ENCODE measurements around the gene LSM10. TPM values are rescaled to one million over a fixed set of nuclear protein-coding genes. Genes with fewer than 3 reads are reported as not detected.

The LSM10 gene
- total and polyA plus RNA-seq, 9 donors = 20.0 to 49.3 (median 37.8) TPM

- no peaks in the 10 kb centered on the region for H3K27me3 ChIP-seq
- H3K4me1 ChIP-seq (ENCODE audit: insufficient read depth) = no peaks in the 10 kb centered on the region
- no peak for TF ChIP-seq POLR2A (IDR thresholded peaks at IDR 0.05)
- TF ChIP-seq CTCF (IDR thresholded peaks at IDR 0.05) = no peak
- TF ChIP-seq EP300 (IDR thresholded peaks at IDR 0.05) = no peak
- 46 to 52% (median 52%) methylated on average over 11 of the region's 11 CpGs for WGBS, 3 donors
- intact Hi-C loops (cut with DNase I) = loop anchor here in 3 of 4 donors (10.0 kb wide), 2 partner anchors 67 to 317 kb away; no protein-coding TSS in a partner anchor
- no peaks in the 10 kb centered on the region for H3K36me3 ChIP-seq
- no peaks in the 10 kb centered on the region for H3K9me3 ChIP-seq
- H3K27ac ChIP-seq = no peak overlapping the region
- DNase-seq = no peak
- H3K4me3 ChIP-seq = no peak overlapping the region
Observed at GRCh38 chr1:36411674-36412648, 14.3 kb upstream of the LSM10 start.

GRCh38 chr1:36408479-36408878 lies 10.8 kb upstream of the LSM10 start:
- no peaks in the 10 kb centered on the region for H3K4me1 ChIP-seq (ENCODE audit: insufficient read depth)
- 38 to 65% (median 64%) methylated on average over 2 of the region's 2 CpGs for WGBS, 3 donors
- no peak for DNase-seq
- no peak overlapping the region for H3K27ac ChIP-seq
- no peak for TF ChIP-seq CTCF (IDR thresholded peaks at IDR 0.05)
- no peak for TF ChIP-seq EP300 (IDR thresholded peaks at IDR 0.05)
- no peak for TF ChIP-seq POLR2A (IDR thresholded peaks at IDR 0.05)
- no peaks in the 10 kb centered on the region for H3K27me3 ChIP-seq
- no peak overlapping the region for H3K4me3 ChIP-seq
- H3K9me3 ChIP-seq = no peaks in the 10 kb centered on the region
- H3K36me3 ChIP-seq = no peaks in the 10 kb centered on the region
- intact Hi-C loops (cut with DNase I) = no loop called here

- H3K36me3 ChIP-seq = no peaks in the 10 kb centered on the region
- H3K27ac ChIP-seq = no peak overlapping the region
- no peak for TF ChIP-seq CTCF (IDR thresholded peaks at IDR 0.05)
- no peak for TF ChIP-seq POLR2A (IDR thresholded peaks at IDR 0.05)
- no peak for TF ChIP-seq EP300 (IDR thresholded peaks at IDR 0.05)
- H3K9me3 ChIP-seq = no peaks in the 10 kb centered on the region
- DNase-seq = no peak
- no peaks in the 10 kb centered on the region for H3K27me3 ChIP-seq
- no peak overlapping the region for H3K4me3 ChIP-seq
- intact Hi-C loops (cut with DNase I) = no loop called here
- H3K4me1 ChIP-seq (ENCODE audit: insufficient read depth) = no peaks in the 10 kb centered on the region
- WGBS, 3 donors = 76 to 100% (median 84%) methylated on average over 1 of the region's 1 CpG
Observed at GRCh38 chr1:36406440-36406839, 8.7 kb upstream of the LSM10 start.

- Histone ChIP-seq H3K36me3 (no peaks in the 10 kb centered on the region), H3K27me3 (no peaks in the 10 kb centered on the region), H3K4me3 (no peak overlapping the region), H3K9me3 (no peaks in the 10 kb centered on the region), H3K4me1 (ENCODE audit: insufficient read depth) (no peaks in the 10 kb centered on the region), H3K27ac (no peak overlapping the region)
- WGBS, 3 donors = 85 to 92% (median 85%) methylated on average over 4 of the region's 4 CpGs
- intact Hi-C loops (cut with DNase I) = no loop called here
- no peak for DNase-seq
- TF ChIP-seq EP300 (IDR thresholded peaks at IDR 0.05) (no peak), POLR2A (IDR thresholded peaks at IDR 0.05) (no peak), CTCF (IDR thresholded peaks at IDR 0.05) (no peak)
Observed at GRCh38 chr1:36402504-36402890, 4.8 kb upstream of the LSM10 start.
